Measurements from ENCODE around the gene MT4.
A peak's percentile ranks its signal among the peaks of the same experiment; 100 is the strongest.

The MT4 gene

DNA sequence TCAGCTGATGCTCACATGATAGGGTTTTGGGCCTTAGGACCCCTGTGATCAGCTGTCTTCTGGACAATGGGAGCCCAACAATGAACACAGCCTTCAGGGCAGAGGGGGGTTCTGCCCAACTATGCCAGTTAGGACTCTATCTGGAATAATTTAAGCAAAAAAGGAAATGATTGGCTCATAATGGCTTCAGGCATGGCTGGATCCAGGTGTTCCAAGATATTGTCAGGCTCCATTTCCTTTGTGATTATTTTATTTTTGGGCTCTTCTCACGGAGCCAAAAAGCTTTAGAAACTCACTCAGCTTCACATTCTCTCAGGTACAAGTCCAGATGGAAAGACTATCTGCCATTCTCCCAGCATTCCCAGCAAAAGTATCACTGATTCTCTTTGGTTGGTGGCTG, 40.6 kb downstream of the MT4 start:
- no peak for DNase-seq (ENCODE audit: low spot score)

- no peak for DNase-seq (ENCODE audit: low spot score)
These were observed 41.2 kb downstream of the MT4 start for GRCh38 chr16:56606071-56606475.

- DNase-seq (ENCODE audit: low spot score), result no peak
These were observed 41.7 kb downstream of the MT4 start for GRCh38 chr16:56606476-56607108.

GRCh38 chr16:56607109-56607618, 42.3 kb downstream of the MT4 start:
- DNase-seq (ENCODE audit: low spot score), result no peak

DNA sequence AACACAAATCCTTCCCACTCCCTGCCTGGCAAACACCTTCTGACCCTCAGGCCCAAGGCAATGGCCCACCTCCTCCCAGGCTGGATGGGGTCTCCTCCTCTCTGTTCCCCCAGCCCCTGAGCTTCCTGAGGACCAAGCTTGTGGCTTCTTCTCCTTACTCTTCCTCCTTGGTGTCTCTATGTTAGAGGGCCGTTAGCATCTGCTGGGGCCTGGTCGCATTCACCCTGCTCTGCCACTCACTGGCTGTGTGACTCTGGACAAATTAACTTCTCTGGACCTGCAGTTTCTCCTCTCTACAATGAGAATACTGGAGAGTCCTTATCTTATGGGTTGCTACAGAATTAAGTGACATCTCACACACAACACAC, 42.8 kb downstream of the MT4 start:
- no peak for DNase-seq (ENCODE audit: low spot score)

GRCh38 chr16:56608043-56608875, 43.4 kb downstream of the MT4 start, which contains the start of gene MT2A:
MT2A (plus strand) TSS chr16:56608584; CDS start chr16:56608656, 72 bp downstream.
- peak; percentile 82 for DNase-seq (ENCODE audit: low spot score)

DNA sequence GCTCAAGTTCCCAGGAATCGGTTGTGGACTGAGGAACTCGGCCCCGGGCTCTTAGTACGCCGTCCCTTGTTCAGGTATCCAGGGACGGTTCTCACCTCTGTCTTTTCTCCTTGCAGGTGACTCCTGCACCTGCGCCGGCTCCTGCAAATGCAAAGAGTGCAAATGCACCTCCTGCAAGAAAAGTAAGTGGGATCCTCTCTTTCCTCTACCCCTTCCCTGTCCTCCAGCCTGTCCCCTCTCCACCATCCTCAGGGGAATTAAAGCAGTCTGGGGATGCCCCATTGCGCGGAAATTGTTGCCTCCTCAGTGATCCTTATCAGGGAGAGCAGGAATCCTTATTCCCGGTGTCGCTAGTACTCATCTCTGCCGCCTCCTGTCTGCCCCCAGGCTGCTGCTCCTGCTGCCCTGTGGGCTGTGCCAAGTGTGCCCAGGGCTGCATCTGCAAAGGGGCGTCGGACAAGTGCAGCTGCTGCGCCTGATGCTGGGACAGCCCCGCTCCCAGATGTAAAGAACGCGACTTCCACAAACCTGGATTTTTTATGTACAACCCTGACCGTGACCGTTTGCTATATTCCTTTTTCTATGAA, 44.1 kb downstream of the MT4 start:
- no peak for DNase-seq (ENCODE audit: low spot score)

DNA sequence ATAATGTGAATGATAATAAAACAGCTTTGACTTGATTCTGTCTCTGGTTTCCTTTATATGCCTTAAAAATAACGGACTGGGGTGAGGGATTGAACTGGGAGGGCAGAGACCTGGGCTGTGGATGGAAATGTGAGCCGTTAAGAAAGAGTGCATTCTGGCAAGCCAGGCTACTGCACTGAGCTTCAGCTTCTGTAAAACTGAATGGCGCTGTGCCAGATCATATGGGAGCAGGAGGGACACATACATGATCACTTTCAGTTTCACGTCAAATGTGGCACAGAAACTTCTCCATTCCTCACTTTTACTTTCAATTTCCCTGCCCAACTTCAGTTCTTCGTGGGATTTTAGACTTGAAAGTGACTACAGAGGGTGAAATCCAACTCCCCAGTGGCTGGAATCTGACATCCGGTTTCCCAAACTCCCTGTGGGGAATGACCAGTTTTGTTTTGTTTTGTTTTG, 44.6 kb downstream of the MT4 start:
- peak; percentile 67 for DNase-seq (ENCODE audit: low spot score)

- peak; percentile 55 for DNase-seq (ENCODE audit: low spot score)
These were observed 45.2 kb downstream of the MT4 start for GRCh38 chr16:56610017-56610608.

- DNase-seq (ENCODE audit: low spot score), result no peak
These were observed 45.8 kb downstream of the MT4 start for GRCh38 chr16:56610609-56611111.

DNA sequence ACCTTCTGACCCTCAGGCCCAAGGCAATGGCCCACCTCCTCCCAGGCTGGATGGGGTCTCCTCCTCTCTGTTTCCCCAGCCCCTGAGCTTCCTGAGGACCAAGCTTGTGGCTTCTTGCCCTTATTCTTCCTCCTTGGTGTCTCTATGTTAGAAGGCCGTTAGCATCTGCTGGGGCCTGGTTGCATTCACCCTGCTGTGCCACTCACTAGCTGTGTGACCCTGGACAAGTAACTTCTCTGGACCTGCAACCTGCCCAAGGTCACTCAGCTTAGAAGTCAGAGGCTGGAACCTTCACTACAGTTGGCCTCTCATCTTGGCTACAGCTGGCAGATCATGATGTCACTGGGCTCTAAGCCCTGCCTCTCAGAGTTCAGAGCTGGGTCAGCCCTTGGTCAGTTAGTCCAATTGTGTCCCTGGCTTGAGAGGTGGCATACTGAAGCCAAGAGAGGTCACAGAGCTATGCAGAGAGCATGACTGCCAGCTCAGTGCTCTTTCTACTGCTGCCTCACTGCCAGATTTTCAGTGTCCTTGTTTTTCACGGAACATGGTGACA, 46.5 kb downstream of the MT4 start:
- no peak for DNase-seq (ENCODE audit: low spot score)

DNA sequence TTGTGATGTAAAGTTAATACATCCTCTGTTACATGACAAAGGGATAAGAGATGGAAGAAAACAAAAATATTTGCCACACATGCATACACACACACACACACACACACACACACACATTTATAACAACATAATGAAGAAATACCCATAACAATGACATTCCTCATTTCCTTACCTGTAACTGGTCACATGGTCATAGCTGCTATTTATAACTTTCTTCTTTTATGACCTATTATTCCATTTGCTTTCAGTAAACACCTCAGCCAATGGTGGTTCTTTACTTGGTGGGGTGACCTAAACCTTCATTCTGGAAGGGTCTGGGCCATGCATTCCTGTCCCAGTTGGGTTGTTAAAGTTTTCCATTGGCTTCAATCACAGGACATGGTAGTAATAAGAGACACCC, 48.8 kb downstream of the MT4 start:
- no peak for DNase-seq (ENCODE audit: low spot score)

- DNase-seq (ENCODE audit: low spot score), result no peak
These were observed 49.7 kb downstream of the MT4 start for GRCh38 chr16:56614549-56614991.

- no peak for DNase-seq (ENCODE audit: low spot score)
These were observed 50.5 kb downstream of the MT4 start for GRCh38 chr16:56615353-56615752.

DNA sequence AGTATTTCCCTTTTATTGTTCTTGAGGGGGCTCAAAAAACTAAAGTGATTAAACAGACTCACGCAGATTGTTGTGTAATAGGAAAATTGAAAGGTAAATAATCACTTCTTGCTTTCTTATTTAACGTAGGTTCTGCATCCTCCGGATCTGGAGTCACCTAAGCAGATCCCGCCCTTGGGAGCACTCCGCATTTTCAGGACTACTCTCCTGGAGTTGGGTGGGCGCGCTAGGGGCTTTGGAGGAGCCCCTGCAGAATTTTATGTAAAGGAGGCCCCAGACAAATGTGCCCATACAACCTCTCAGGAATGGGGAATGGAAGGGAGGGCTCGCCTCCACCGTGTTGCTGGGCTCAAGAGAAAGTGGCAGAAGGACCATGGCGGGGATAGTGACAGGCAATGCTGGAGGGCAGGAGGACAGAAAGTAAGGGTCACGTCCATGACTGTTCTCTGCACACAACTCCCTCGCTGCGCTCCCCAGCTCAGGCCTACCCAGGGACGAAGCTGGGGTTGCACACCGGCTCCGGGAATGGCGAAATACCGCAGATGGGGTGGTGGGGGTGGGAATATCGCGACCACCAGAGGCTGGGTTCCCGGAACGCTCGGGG, 51.8 kb downstream of the MT4 start:
- DNase-seq (ENCODE audit: low spot score), result no peak

- peak; percentile 34 for DNase-seq (ENCODE audit: low spot score)
These were observed 52.6 kb downstream of the MT4 start for GRCh38 chr16:56617212-56618085.

- DNase-seq (ENCODE audit: low spot score), result no peak
These were observed 53.3 kb downstream of the MT4 start for GRCh38 chr16:56618138-56618537.

All from CD4-positive, alpha-beta T cell treated with Interleukin-15 for 4 hours (primary cell).